ENCODE results near the gene RSPH3. TPM values are rescaled to one million over a fixed set of nuclear protein-coding genes. Genes with fewer than 3 reads are reported as not detected.

RSPH3 gene
- total and polyA plus RNA-seq, 8 donors = 10.5 to 18.0 (median 11.2) TPM

GRCh38 chr6:158924499-158925455 lies 75.2 kb downstream of the RSPH3 start:
- H3K27ac ChIP-seq = no peak overlapping the region

GRCh38 chr6:158923805-158924498 lies 76.0 kb downstream of the RSPH3 start:
- intact Hi-C loops (cut with DNase I) = no loop called here
- Histone ChIP-seq H3K27ac (no peak overlapping the region), H3K9me3 (no peaks in the 10 kb centered on the region), H3K4me3 (no peak overlapping the region), H3K4me1 (no peaks in the 10 kb centered on the region), H3K27me3 (no peaks in the 10 kb centered on the region), H3K36me3 (no peaks in the 10 kb centered on the region)
- ATAC-seq = no peak
- no peak for TF ChIP-seq CTCF (IDR thresholded peaks at IDR 0.05)
- DNase-seq = no peak

More at GRCh38 chr6:158924499-158925455, 75.2 kb downstream of the RSPH3 start:
- Histone ChIP-seq H3K27me3 (no peaks in the 10 kb centered on the region), H3K36me3 (no peaks in the 10 kb centered on the region), H3K4me1 (no peaks in the 10 kb centered on the region), H3K9me3 (no peaks in the 10 kb centered on the region), H3K4me3 (no peak overlapping the region)
- no peak for TF ChIP-seq CTCF (IDR thresholded peaks at IDR 0.05)
- DNase-seq (no peak), ATAC-seq (no peak)
- intact Hi-C loops (cut with DNase I) = no loop called here

Other genes with a start within 250 kb of the RSPH3 start
- 100 to 1,000 TPM; 315 to 328 TPM for gene EZR, start 180.8 kb downstream of the RSPH3 start, total RNA-seq
- 100 to 1,000 TPM; 140 to 168 (median 154) TPM for gene EZR, start 180.8 kb downstream of the RSPH3 start, polyA plus RNA-seq (ENCODE audit: insufficient read length in 6 of 6)
- gene TAGAP, start 44.8 kb upstream of the RSPH3 start, total RNA-seq = 10 to 100 TPM in 1 of 2 donors, 1 to 10 TPM in 1; 8.2 to 15.1 TPM
- gene TAGAP, start 44.8 kb upstream of the RSPH3 start, polyA plus RNA-seq (ENCODE audit: insufficient read length in 6 of 6) = 1 to 10 TPM; 1.3 to 2.2 (median 1.6) TPM
- gene FNDC1, start 169.2 kb upstream of the RSPH3 start, total RNA-seq = 1 to 10 TPM in 1 of 2 donors, under 1 TPM in 1; 0.68 to 5.4 TPM
- gene FNDC1, start 169.2 kb upstream of the RSPH3 start, polyA plus RNA-seq (ENCODE audit: insufficient read length in 6 of 6) = 1 to 10 TPM; 3.6 to 7.6 (median 5.9) TPM